AG09319 (cell line): Measurements from ENCODE around the gene ARL6IP4.

Experiments
- DNase-seq: peaks from one replicate; pipeline ENCODE4 v3.0.0-alpha.2; 2010; ENCODE audit warnings: low read depth; ENCODE audit errors: extremely low read depth
- TF ChIP-seq, protein P1 (sequence below): IDR thresholded peaks from 2 replicates; pipeline ENCODE4 v1.5.1; 2011; ENCODE audit warnings: low read depth, mild to moderate bottlenecking, inconsistent platforms, low read length, moderate library complexity

Gene ARL6IP4

DNA sequence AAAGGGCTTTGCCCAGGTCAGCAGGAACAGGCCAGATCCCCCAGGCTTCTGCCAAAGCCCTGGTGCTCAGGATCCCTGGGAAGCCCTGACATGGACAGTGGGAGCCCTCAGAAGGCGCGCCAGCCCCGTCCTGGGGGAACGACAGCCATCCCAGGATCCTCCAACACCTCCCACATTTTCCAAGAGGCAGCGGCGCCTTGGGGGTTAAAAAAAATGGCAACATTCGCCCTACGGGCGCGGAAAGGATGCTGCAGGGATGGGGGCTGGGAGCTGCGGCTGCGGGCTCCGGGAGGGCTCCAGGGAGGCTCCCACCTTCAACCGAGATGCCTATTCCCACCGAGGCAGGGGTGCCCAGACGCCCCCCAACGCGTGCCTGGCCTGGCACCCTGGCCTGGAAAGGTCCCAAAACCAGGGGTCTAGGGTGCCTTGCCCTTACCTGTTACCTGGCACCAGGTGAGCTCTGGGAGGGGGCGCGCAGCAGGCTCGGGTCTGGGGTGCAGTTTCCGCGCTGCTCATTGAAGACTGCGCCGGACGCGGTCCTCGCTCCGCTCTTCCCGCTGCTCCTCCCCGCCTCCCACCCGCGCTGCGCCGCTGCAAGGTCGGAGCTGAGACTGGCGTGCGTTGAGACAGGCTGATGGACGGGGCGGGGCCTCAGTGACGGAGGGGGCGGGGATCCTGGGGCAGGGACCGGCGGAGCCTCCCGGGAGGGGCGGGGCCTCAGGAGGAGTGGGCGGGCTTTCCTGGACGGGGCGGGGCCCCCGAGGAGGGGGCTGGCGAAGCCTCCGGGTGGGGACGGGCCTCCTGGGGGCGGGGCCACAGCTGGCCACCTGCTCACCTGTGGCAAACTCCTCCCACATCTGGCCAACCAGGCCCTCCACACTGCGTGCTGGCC, 14.4 kb upstream of the ARL6IP4 start, which contains the start of gene ABCB9:
Gene ABCB9, minus strand, starts transcription at position 613 of the 892 bp plus-strand sequence. CDS start 6,228 bp downstream, outside the sequence.
- peak; percentile 65 for DNase-seq
- TF ChIP-seq, protein P1, sequence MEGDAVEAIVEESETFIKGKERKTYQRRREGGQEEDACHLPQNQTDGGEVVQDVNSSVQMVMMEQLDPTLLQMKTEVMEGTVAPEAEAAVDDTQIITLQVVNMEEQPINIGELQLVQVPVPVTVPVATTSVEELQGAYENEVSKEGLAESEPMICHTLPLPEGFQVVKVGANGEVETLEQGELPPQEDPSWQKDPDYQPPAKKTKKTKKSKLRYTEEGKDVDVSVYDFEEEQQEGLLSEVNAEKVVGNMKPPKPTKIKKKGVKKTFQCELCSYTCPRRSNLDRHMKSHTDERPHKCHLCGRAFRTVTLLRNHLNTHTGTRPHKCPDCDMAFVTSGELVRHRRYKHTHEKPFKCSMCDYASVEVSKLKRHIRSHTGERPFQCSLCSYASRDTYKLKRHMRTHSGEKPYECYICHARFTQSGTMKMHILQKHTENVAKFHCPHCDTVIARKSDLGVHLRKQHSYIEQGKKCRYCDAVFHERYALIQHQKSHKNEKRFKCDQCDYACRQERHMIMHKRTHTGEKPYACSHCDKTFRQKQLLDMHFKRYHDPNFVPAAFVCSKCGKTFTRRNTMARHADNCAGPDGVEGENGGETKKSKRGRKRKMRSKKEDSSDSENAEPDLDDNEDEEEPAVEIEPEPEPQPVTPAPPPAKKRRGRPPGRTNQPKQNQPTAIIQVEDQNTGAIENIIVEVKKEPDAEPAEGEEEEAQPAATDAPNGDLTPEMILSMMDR: no peak

DNA sequence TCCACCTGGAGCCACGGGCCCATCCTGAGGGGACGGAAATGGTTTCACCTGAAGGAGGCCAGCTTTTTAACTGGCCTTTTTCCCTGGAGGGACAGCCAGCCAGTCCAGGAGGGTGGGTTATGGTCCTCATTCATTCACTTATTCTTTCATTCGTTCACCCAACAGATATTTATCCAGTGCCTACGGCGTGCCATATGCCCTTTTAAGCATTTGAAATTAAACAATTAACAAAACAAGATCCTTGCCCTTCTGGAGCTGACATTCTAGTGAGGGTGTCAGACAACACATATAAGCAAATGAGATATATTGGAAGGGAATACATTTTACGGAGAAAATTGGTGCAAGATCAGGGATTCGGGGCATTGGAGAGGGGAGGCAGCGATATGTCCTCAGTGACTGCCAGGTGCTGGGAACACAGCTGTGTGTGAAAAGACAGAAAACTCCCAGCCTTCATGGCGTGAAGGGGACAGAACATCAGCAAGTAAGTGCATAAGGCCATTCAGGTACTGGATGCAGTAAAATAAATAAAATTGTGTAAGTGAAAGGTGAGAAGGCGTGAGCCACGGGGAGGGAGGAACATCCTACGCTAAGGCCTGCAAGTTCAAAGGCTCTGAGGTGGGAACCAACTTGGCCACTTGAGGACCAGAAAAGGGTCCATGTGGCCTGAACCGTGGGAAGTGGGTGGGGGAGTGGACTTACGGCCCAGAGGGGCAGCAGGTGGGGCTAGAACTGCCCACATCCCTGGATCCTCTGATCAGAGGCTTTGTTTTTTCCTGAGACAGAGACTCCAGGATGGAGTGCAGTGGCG, 13.5 kb upstream of the ARL6IP4 start:
- DNase-seq: no peak
- TF ChIP-seq, protein P1: no peak

DNA sequence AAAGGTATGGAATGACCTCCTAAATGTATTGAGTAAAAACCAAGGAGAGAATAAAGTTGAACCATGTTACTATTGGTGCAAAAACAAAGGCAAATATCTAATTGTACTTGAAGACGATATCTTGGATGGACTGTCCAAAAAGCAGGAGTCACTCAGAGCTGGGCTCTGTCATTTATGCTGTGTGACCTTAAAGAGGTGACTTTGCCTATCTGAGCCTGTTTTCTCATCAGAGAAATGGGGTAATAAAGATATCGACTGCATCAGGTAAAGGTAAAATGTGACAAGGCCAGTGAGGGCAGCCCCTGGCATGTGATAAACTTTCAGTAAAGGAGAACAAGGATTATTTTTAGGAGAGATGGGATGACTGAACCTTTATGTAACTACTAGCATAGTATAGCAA, 12.4 kb upstream of the ARL6IP4 start:
- DNase-seq: no peak
- TF ChIP-seq, protein P1: no peak

DNA sequence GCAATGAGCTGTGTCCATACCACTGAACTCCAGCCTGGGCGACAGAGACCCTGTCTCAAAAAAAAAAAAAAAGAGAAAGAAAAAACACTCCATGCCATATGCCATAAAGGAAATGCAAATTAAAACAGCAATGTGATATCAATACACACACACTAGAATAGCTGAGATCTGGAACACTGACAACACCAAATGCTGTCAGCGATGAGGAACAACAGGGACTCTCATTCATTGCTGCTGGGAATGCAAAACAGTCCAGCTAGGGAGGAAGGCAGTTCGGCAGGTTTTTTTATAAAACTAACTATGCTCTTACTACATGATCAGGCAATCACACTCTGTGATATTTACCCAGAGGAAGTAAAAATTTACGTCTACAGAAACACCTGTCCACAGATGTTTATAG, 10.8 kb upstream of the ARL6IP4 start:
- DNase-seq: no peak

DNA sequence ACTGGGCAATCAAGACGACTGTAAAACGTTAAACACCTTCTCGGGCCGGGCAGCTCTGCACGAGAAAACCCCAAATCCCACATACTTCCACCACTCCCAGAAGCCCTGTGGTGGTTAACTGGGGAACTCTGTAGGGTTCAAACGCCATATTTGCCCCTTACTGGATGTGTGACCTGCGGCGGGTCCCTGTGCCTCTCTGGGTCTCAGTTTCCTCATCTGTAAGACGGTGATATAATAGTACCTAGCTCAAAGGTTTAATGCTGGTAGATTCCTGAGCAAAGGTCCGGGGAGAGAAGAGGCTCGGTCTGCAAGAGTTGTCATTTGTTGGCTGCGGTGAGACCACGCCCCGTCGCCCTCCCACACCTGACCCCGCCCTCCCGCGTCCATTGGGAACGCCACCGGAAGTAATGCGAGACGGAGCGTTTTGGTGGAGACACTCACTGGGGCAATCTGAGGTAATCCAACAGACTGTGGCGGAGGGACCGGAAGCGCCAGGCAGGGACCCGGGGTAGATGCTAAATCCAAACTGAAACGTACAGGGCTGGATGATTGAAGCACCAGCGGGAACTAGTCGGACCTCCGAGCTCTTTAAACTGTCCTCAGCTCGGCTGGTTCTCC, 6.1 kb upstream of the ARL6IP4 start:
- peak; percentile 93 for DNase-seq
- TF ChIP-seq, protein P1: no peak

More for the DNA sequence above, 10.8 kb upstream of the ARL6IP4 start:
- TF ChIP-seq, protein P1: no peak

DNA sequence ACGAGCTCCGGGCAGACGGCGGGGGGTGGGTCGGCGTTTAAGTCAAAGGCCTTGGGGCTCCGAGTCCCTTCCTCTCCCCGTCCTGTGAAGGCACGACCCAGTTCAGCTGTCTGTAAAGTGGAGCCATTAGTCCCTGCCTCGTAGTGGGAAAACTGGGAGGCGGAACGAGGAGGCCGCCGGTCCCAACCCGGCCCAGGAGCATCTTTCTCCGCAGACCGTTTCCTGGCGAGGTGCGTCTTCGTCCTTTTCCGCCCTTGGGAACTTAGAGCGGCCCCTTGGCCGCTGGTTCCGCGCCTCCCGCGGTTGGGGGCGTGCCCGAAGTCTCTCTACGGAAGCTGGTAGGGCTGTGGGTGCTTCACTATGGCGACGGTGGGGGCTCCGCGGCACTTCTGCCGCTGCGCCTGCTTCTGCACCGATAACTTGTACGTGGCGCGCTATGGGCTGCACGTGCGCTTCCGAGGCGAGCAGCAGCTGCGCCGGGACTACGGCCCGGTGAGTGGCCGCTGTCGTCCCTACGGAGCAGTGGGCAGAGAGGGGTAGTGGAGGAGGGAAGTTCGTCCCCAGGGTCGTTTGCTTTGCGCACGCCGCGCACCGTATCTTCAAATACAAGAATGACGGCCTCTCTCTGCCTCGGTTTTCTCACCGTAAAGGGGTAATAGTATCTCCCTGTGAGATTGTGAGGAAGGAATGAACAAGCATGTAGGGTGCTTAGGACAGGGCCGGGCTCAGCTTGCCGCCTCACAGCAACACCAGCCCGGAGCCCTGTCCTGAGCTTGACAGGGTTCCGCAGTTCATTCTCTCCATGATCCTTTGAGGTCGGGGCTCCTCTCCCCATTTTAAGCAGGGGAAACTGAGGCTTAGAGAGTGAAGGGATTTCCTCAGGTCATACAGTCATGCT, 5.3 kb upstream of the ARL6IP4 start, which contains the start of gene OGFOD2:
Gene OGFOD2, plus strand, starts transcription at position 353 of the 898 bp plus-strand sequence. Its CDS starts 8 bp downstream, at position 361.
- TF ChIP-seq, protein P1: no peak
- DNase-seq: peak; percentile 65
